PC-9 (cell line): ENCODE results near the gene RIBC2.
"Not testable (repeated sequence)": the region's sequence is repeated elsewhere in the genome, so short reads cannot be mapped to it uniquely, and the experiment has no call there.

Experiments
- CTCF ChIP-seq: fragments of 200-600 bp; sonication (generic); conservative IDR thresholded peaks from 2 replicates; pipeline ENCODE4 v1.6.1; 2017; ENCODE audit warnings: mixed run types, antibody characterized with exemption, mild to moderate bottlenecking, moderate library complexity
- EZH2 ChIP-seq: fragments of 200-600 bp; sonication (generic); IDR thresholded peaks from 2 replicates; pipeline ENCODE4 v1.8.0; 2017; ENCODE audit warnings: antibody characterized with exemption, low read depth

GRCh38 chr22:45463691-45464090, 50.2 kb downstream of the RIBC2 start:
- not testable (repeated sequence) for TF ChIP-seq CTCF, EZH2
